GM06990 (cell line): ENCODE data around the gene USP10.

ENCODE experiments used
- DNase-seq: peaks from one replicate; pipeline ENCODE4 v3.0.0-alpha.2; 2011; ENCODE audit not compliant: insufficient read length; ENCODE audit errors: extremely low read depth
- H3K27me3 ChIP-seq: replicated peaks from 2 replicates; pipeline ENCODE4 v1.6.0; 2011; ENCODE audit warnings: low read length; ENCODE audit not compliant: control insufficient read depth, insufficient read depth
- H3K36me3 ChIP-seq: 2 replicates; pipeline ENCODE4 v1.5.1; 2011; ENCODE audit warnings: low read length; ENCODE audit not compliant: control insufficient read depth, insufficient read depth
- H3K4me3 ChIP-seq: replicated peaks from 2 replicates; pipeline ENCODE4 v1.5.1; 2011; ENCODE audit warnings: low read depth, mild to moderate bottlenecking, control low read depth, low read length
- TF ChIP-seq, protein P1 (sequence below): IDR thresholded peaks from 2 replicates; pipeline ENCODE4 v1.5.1; 2011; ENCODE audit warnings: low read length, control low read depth, mild to moderate bottlenecking, inconsistent platforms; ENCODE audit not compliant: insufficient read depth, poor library complexity, severe bottlenecking

The USP10 gene

DNA sequence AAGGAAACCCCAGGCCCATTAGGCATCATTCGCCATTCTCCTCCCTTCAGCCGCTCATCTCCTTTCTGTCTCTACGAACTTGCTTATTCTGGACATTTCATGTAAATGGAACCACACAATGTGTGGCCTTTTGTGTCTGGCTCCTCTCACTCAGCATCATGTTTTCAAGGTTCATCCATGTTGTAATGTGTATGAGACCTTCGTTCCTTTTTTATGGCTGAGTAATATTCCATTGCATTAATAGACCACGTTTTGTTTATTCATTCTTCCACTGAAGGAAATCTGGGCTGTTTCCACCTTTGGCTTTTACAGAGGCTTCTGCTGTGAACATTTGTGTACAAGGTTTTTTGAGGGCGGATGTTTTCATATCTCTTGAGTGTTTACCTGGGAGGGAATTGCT, 123.2 kb downstream of the USP10 start:
- TF ChIP-seq, protein P1, sequence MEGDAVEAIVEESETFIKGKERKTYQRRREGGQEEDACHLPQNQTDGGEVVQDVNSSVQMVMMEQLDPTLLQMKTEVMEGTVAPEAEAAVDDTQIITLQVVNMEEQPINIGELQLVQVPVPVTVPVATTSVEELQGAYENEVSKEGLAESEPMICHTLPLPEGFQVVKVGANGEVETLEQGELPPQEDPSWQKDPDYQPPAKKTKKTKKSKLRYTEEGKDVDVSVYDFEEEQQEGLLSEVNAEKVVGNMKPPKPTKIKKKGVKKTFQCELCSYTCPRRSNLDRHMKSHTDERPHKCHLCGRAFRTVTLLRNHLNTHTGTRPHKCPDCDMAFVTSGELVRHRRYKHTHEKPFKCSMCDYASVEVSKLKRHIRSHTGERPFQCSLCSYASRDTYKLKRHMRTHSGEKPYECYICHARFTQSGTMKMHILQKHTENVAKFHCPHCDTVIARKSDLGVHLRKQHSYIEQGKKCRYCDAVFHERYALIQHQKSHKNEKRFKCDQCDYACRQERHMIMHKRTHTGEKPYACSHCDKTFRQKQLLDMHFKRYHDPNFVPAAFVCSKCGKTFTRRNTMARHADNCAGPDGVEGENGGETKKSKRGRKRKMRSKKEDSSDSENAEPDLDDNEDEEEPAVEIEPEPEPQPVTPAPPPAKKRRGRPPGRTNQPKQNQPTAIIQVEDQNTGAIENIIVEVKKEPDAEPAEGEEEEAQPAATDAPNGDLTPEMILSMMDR = no peak
- peaks cover 2% of the 10 kb centered on the region for H3K27me3 ChIP-seq

DNA sequence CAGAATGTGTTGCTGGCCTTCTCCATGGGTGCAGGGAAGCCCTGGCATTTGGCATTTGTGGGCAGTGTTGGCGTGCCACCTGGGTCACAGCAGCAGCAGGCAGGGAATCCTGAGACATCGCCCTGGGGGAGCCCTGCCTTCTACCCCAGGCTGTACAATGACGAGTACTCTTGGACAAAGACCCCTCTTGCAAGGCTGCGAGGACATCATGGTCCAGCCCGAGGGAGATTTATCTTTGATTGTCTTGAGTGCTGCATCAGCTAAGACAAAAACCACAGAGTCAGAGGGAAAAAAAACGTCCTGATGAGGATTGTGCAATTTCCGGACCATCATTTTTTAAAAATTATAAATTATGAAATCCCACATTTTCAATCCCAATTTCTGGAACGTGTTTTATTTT, 123.7 kb downstream of the USP10 start:
- TF ChIP-seq, protein P1 = no peak
- Histone ChIP-seq H3K4me3 (no peak overlapping the region), H3K27me3 (peaks cover 2% of the 10 kb centered on the region), H3K36me3 (no peaks in the 10 kb centered on the region)
- no peak for DNase-seq

More for the DNA sequence above, 123.2 kb downstream of the USP10 start:
- no peaks in the 10 kb centered on the region for H3K36me3 ChIP-seq
- H3K4me3 ChIP-seq = no peak overlapping the region
- DNase-seq = no peak

DNA sequence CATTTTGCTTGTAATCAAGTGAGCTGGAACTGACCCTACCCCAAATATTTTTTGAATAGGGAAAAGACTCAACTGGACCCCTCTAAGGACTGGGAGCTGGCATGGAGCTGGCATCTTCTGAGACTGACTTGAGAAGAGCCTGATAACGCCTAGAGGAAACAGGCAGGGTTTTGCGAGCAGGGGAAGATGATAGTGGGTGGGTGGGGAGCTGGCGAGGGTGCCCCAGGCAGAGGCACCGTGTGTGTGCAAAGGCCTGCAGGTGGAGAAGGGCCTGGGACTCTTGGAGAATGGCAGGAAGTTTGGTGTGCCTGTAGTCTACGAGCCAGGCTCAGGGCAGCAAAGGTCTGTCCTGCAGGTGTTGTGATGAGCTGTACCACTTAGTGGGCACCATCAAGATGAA, 124.1 kb downstream of the USP10 start:
- TF ChIP-seq, protein P1 = no peak
- H3K27me3 ChIP-seq = peaks cover 2% of the 10 kb centered on the region
- H3K36me3 ChIP-seq = no peaks in the 10 kb centered on the region
- no peak for DNase-seq
- no peak overlapping the region for H3K4me3 ChIP-seq

DNA sequence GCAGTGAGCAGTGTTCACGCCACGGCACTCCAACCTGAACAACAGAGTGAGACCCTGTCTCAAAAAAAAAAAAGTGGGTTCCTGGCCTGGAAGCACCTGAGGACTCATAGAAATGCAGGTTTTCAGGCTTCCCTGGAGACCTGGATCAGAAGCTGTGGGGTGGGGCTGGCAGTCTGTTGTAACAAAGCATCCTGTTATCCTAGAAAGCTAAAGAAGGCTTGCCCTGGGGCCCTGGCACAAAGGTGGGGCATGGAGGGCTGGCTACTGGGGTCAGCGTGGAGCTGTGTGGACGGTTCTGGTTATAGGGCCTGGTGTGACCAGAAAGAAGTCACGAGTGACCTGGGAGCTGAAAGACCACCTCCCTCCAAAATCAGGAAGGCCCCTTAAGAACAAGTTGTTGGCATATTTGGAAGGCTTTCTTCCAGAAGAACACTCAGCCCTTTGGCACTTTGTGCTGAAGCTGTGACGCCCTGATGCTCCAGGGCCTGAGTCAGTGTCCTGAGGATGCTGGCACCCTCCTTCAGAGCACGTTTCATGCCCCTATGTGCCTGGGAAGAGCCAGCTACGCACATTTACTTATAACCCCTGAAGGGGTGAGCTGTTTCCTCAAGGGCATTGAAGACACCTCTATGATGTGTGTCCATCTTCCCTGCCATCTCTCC, 126.2 kb downstream of the USP10 start:
- H3K27me3 ChIP-seq = peaks cover 3% of the 10 kb centered on the region; the same call in 1 of the 2 replicates

DNA sequence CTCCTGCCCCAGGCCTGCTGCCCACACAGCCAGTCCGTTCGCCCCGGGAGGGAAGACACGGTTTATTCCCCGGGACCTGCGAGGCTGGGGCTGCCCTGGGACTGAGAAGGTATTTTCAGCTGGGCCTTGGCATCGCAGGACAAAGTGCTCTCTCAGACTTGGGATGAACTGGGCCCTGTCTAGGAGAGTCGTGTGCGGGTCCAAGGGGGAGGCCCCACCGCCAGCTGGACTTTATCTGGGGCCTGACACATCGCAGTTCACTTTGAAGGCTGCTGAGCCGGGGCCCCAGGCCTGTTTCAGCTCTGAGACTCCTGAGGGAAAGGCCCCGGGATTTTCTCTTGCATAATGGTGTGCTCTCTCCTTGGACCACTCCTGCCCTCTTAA, 126.8 kb downstream of the USP10 start:
- no peak for DNase-seq
- Histone ChIP-seq H3K27me3 (peaks cover 3% of the 10 kb centered on the region; the same call in 1 of the 2 replicates), H3K4me3 (no peak overlapping the region), H3K36me3 (no peaks in the 10 kb centered on the region)
- TF ChIP-seq, protein P1 = no peak

More for the DNA sequence above, 126.2 kb downstream of the USP10 start:
- Histone ChIP-seq H3K36me3 (no peaks in the 10 kb centered on the region), H3K4me3 (no peak overlapping the region)
- TF ChIP-seq, protein P1 = no peak
- DNase-seq = no peak
